GM10248 (cell line): ENCODE data around the gene GSE1.

Experiments
- CTCF ChIA-PET: fragments of 300-600 bp; sonication (Branson Sonifier 250); formaldehyde crosslinking; extraction: SDS; loops from one replicate; lab custom pipeline; 2021; ENCODE audit warnings: antibody characterized with exemption; lab: Yijun Ruan, JAX
- POLR2A ChIA-PET: fragments of 350-650 bp; sonication (Branson Sonifier 250); formaldehyde crosslinking; extraction: SDS; loops from one replicate; lab custom pipeline; 2020; ENCODE audit warnings: antibody characterized with exemption; lab: Yijun Ruan, JAX
- DNase-seq: peaks from one replicate; pipeline ENCODE4 v3.0.0; 2012; ENCODE audit errors: extremely low spot score
- CTCF ChIP-seq: IDR thresholded peaks from 2 replicates; pipeline ENCODE4 v1.5.1; 2012; ENCODE audit warnings: mild to moderate bottlenecking, low read depth; ENCODE audit errors: extremely low read depth, missing control alignments, control extremely low read depth

GSE1 gene

GRCh38 chr16:85612801-85613603 is at the start of gene GSE1:
Gene GSE1 (plus strand): TSS chr16:85613322. CDS start chr16:85613392, 70 bp downstream.
- no peak for TF ChIP-seq CTCF
- POLR2A ChIA-PET: interaction anchor here (0.6 to 1.0 kb wide), 3 partner anchors 45 to 141 kb away, joined by 4 to 10 read pairs (median 4); no protein-coding TSS in a partner anchor
- DNase-seq: peak; percentile 93
- CTCF ChIA-PET: interaction anchor here (1.0 to 1.8 kb wide), 9 partner anchors 13 to 268 kb away, joined by 3 to 5 read pairs (median 3); no protein-coding TSS in a partner anchor

DNA sequence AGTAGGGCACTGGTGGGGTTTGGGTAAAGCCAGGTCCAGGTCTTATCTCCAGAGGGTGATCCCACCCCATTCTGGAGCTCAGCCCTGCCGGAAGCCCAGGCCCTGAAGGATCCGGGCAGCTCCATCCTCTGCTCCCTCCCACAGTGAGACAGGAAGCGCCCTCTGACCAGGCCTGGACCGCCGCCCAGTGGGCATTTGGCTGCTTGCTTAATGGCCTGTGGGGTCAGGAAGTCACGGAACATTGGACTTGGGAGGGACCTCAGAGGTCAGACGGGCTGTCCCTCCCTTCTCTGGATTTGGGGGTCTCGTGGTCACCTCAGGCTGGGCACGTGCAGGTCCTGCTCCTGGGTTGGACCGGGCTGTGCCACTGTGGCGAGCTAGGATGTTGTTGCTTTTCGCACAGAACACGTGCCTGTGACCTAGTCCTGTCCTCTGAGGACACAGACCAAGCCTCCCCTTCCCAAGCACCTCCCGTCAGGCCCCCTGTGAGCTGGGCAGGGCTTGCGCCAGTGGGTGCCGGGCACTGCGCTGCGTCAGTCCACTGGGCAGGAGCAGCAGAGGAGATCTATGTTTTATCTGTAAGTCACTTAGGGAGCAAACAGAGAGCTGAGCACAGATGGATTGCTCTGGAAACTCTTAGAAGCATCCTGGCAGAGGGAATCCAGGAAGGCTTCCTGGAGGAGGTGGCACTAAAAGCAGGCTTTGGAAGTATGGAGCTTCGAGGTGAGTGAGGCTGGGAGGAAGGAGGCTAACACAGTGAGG is 49.4 kb upstream of the GSE1 start:
- no peak for DNase-seq
- TF ChIP-seq CTCF: no peak
- CTCF ChIA-PET: interaction anchor here (0.7 to 4.3 kb wide), 11 partner anchors 10 to 141 kb away, joined by 3 to 16 read pairs (median 4); no protein-coding TSS in a partner anchor
- POLR2A ChIA-PET: no interaction called here

DNA sequence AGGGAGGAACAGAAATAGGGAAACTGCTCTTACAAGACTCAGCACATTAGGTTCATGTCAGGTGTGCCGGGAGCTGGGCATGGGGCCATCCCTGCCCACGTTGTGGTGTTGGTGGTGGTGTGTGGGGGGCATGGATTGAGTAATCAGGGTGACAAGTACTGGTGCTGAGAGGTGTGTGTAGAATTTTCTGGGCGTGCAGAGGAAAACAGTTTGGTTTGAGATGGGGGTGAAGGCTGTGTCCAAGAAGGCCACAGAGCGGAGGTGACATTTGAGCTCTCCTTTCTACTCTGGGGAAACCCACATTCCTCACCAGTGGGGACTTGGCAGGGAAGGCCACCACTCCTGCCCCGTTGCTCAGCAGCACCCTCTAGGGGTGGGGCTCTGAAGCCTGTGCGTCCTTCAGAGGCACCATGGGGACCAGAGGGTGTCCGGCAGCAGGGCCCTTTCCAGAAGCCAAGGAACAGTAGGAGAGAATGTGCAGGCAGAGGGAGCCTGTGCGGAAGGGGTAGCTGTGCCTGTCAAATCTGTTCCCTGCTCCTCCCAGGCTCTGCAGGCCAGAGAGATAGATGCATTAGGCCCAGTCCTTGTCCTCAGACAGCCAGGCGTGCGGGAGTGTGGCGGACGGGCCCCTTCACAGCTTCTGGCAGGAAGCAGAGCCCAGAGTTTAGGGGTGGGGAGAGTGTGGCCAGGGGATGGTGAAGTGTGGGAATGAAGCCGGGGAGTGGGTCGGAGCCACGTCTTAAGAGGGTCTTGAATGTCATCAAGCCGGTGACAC is 48.7 kb upstream of the GSE1 start:
- peak; percentile 59 for TF ChIP-seq CTCF
- ChIA-PET CTCF (interaction anchor here (0.7 to 4.3 kb wide), 11 partner anchors 10 to 142 kb away, joined by 3 to 16 read pairs (median 4); no protein-coding TSS in a partner anchor), POLR2A (no interaction called here)
- no peak for DNase-seq

GRCh38 chr16:85565340-85565739 is 47.8 kb upstream of the GSE1 start:
- TF ChIP-seq CTCF: no peak
- CTCF ChIA-PET: interaction anchor here (4.3 kb wide), 1 partner anchor 9 kb away, joined by 16 read pairs; no protein-coding TSS in a partner anchor
- no peak for DNase-seq
- POLR2A ChIA-PET: no interaction called here

DNA sequence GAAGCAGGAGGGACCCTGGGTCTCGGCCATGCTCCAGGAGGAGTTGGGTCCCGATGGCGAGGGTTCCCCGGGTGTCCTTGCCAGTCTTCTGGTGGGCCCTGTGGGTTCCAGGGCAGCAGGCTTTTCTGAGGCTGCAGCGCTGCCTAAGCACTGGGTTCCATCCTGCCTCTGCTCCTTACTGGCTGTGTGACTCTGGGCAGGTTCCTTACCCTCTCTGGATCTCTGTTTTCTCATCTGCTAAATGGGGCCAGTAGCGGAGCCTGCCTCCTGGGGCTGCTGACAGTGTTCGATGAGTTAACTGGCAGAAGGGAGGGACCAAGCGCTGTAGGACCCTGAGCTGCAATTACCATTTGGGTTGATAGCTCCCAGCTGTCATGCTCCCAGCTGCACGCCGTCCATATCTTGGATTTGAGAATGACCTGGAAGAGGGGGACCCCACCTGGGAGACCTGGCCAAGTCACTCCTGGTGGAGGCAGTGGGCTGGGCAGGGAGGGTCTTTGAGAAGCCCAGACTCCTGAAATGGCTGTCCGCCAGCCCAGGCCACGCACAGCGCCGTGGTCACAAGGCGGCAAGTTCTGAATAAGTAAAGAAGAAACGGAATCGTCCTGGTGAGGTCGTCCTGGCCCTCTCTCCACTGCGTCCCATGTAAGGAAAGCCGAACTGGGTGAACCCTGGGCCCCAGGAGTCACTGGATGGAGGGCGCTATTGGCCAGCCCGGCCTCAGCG is 47.2 kb upstream of the GSE1 start:
- POLR2A ChIA-PET: no interaction called here
- no peak for DNase-seq
- CTCF ChIA-PET: interaction anchor here (1.6 to 5.7 kb wide), 3 partner anchors 8 to 50 kb away, joined by 3 to 35 read pairs (median 25); no protein-coding TSS in a partner anchor
- TF ChIP-seq CTCF: no peak
